Measurements from ENCODE around the gene WASHC3. TPM values are rescaled to one million over a fixed set of nuclear protein-coding genes. Genes with fewer than 3 reads are reported as not detected.
"Not testable (repeated sequence)": the region's sequence is repeated elsewhere in the genome, so short reads cannot be mapped to it uniquely, and the experiment has no call there.

WASHC3 gene
- total RNA-seq, 2 donors from 2014 or later: 44.1 to 52.6 TPM

DNA sequence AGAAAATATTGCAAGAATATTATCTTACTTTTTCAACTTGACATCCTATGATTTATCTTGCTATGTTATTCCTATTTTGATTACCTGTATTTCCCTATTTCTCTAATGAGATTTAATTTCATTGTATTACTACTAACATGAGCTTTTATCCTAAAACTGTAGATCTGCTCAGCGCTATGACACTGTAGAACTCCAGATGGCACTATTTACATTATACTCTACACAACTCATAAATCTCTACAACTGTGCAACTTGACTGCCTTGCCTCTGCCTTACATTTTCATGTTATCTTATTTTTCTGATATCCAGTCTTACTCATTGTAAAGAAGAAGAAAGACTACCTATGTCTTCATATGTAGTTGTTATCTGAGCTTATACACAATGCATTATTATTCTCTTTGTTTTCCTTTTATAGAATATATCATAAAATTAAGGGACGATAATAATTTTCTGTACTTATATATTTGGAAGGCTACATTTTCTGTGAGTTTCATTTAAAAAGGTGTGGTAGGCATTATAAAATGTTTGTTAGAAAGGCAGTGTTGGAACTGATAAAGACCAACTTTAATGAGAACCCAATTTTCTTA lies 34.0 kb upstream of the WASHC3 start:
- Histone ChIP-seq H3K4me3 (no peak overlapping the region), H3K27ac (no peak overlapping the region), H3K36me3 (no peaks in the 10 kb centered on the region), H3K9me3 (no peaks in the 10 kb centered on the region), H3K27me3 (no peaks in the 10 kb centered on the region), H3K4me1 (no peaks in the 10 kb centered on the region)
- no peak for DNase-seq (ENCODE audit: low spot score)
- TF ChIP-seq CTCF (IDR thresholded peaks at IDR 0.05): peak in 1 of 2 donors; percentile 48

GRCh38 chr12:102093319-102093718 lies 31.5 kb upstream of the WASHC3 start:
- Histone ChIP-seq H3K4me1 (no peaks in the 10 kb centered on the region), H3K27me3 (no peaks in the 10 kb centered on the region), H3K9me3 (no peaks in the 10 kb centered on the region), H3K27ac (no peak overlapping the region), H3K4me3 (no peak overlapping the region), H3K36me3 (no peaks in the 10 kb centered on the region)
- no peak for DNase-seq (ENCODE audit: low spot score)
- TF ChIP-seq CTCF (IDR thresholded peaks at IDR 0.05): no peak

GRCh38 chr12:102089228-102089835 lies 27.5 kb upstream of the WASHC3 start:
- not testable (repeated sequence) for H3K27me3 ChIP-seq; H3K27ac ChIP-seq; H3K9me3 ChIP-seq; H3K4me3 ChIP-seq; DNase-seq (ENCODE audit: low spot score); H3K4me1 ChIP-seq
- H3K36me3 ChIP-seq: peaks cover 12% of the 10 kb centered on the region

- H3K4me3 ChIP-seq: no peak overlapping the region
- TF ChIP-seq CTCF (IDR thresholded peaks at IDR 0.05): no peak
- no peak for DNase-seq (ENCODE audit: low spot score)
- H3K36me3 ChIP-seq: peaks cover 24% of the 10 kb centered on the region
- H3K27me3 ChIP-seq: no peaks in the 10 kb centered on the region
- H3K27ac ChIP-seq: no peak overlapping the region
- H3K4me1 ChIP-seq: no peaks in the 10 kb centered on the region
- H3K9me3 ChIP-seq: no peaks in the 10 kb centered on the region
These were observed 19.1 kb upstream of the WASHC3 start for GRCh38 chr12:102080842-102081241.

- not testable (repeated sequence) for H3K36me3 ChIP-seq; H3K27me3 ChIP-seq; H3K4me3 ChIP-seq; DNase-seq (ENCODE audit: low spot score); H3K27ac ChIP-seq; H3K9me3 ChIP-seq; H3K4me1 ChIP-seq
These were observed 10.3 kb upstream of the WASHC3 start for GRCh38 chr12:102072092-102072491.

- H3K27me3 ChIP-seq: no peaks in the 10 kb centered on the region
These were observed 7.9 kb upstream of the WASHC3 start for GRCh38 chr12:102069707-102070106.

More at GRCh38 chr12:102069707-102070106, 7.9 kb upstream of the WASHC3 start:
- TF ChIP-seq CTCF (IDR thresholded peaks at IDR 0.05): no peak
- no peaks in the 10 kb centered on the region for H3K4me1 ChIP-seq
- no peak overlapping the region for H3K4me3 ChIP-seq
- H3K36me3 ChIP-seq: no peaks in the 10 kb centered on the region
- no peak for DNase-seq (ENCODE audit: low spot score)
- H3K9me3 ChIP-seq: no peaks in the 10 kb centered on the region
- no peak overlapping the region for H3K27ac ChIP-seq
